HG03159 (cell line): ENCODE data around the gene PDCL2.
"Not testable (repeated sequence)": the region's sequence is repeated elsewhere in the genome, so short reads cannot be mapped to it uniquely, and the experiment has no call there.

Source experiments
- ATAC-seq: cut with Tn5 transposase; IDR thresholded peaks from one replicate; pipeline ENCODE4 v1.9.1; 2021; ENCODE audit warnings: mild to moderate bottlenecking, moderate library complexity; ENCODE audit not compliant: unreplicated experiment

PDCL2 gene, protein sequence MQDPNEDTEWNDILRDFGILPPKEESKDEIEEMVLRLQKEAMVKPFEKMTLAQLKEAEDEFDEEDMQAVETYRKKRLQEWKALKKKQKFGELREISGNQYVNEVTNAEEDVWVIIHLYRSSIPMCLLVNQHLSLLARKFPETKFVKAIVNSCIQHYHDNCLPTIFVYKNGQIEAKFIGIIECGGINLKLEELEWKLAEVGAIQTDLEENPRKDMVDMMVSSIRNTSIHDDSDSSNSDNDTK

GRCh38 chr4:55592014-55592413 is at the start of gene PDCL2:
Gene PDCL2, minus strand, starts transcription at chr4:55592245. Its CDS starts 136 bp downstream, at chr4:55592109.
- no peak for ATAC-seq

GRCh38 chr4:55637272-55637820 is 45.3 kb upstream of the PDCL2 start:
- no peak for ATAC-seq

GRCh38 chr4:55636656-55636999 is 44.6 kb upstream of the PDCL2 start:
- peak; percentile 11 for ATAC-seq

- peak; percentile 70 for ATAC-seq
These were observed 44.0 kb upstream of the PDCL2 start, which contains the start of gene NMU for GRCh38 chr4:55635741-55636655. Gene NMU, minus strand, starts transcription at chr4:55636298. Its CDS starts 106 bp downstream, at chr4:55636192.

DNA sequence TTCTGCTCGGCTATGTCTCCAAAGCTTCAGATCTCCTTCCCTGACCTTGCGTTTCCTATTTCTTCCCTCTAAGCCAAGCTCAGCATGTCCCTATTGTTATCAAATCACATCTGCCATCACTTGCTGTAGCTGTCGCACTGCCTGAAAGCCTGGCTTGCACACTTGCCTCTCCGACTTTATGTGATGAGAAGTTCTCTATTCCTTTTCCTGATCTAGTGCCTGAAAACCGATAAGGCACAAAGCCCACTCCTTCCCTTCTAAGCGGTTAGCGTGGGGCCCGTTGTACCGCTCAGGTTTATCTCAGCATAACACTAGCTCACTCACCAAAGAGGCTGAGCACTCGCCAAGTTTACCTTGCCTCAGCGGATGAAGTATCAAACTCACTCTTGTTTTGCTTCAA is 43.2 kb upstream of the PDCL2 start:
- no peak for ATAC-seq

GRCh38 chr4:55634417-55635128 is 42.5 kb upstream of the PDCL2 start:
- no peak for ATAC-seq

DNA sequence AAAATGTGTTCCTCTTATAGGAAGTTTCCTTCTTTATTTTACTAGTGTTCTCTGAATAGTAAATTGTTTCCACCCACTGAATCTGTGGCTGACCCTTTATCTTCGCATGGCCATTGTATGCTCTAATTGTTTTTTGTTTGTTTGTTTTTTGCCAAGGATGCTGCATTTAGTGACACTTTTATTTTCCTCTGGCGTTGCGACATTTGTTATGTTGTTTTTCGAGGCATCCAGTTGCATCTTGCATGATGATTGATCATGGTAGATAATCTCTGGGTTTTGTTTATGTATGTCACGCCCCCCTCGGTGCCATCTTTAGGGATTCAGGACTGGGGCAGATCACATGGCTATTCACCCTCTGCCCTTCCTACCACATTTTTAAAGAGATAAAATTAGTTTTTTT is 41.9 kb upstream of the PDCL2 start:
- no peak for ATAC-seq

GRCh38 chr4:55625835-55626234 is 33.8 kb upstream of the PDCL2 start:
- ATAC-seq: no peak

DNA sequence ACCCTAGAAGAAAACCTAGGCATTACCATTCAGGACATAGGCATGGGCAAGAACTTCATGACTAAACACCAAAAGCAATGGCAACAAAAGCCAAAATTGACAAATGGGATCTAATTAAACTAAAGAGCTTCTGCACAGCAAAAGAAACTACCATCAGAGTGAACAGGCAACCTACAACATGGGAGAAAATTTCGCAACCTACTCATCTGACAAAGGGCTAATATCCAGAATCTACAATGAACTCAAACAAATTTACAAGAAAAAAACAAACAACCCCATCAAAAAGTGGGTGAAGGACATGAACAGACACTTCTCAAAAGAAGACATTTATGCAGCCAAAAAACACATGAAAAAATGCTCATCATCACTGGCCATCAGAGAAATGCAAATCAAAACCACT is 32.0 kb upstream of the PDCL2 start:
- ATAC-seq: not testable (repeated sequence)

DNA sequence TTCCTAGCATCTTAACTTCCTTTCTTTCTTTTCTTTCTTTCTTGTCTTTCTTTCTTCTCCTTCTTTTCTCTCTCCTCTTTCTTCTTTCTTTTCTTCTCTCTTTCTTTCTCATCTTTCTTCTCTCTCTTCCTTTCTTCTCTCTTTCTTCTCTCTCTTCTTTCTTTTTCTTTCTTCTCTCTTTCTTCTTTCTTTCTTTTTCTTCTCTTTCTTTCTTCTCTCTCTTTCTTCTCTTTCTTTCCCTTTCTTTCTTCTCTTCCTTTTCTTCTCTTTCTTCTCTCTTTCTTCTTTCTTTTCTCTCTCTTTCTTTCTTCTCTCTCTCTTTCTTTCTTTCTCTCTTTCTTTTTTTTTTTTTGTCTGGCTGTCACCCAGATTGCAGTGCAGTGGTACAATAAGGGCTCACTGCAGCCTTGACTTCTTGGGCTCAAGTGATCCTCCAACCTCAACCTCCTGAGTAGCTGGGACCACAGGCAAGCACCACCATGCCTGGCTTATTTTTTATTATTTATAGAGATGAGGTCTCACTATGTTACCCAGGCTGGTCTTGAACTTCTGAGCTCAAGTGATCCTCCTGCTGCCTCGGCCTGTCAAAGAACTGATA is 26.6 kb upstream of the PDCL2 start:
- ATAC-seq: no peak

- ATAC-seq: peak; percentile 95
These were observed 25.6 kb upstream of the PDCL2 start for GRCh38 chr4:55617587-55618197.

DNA sequence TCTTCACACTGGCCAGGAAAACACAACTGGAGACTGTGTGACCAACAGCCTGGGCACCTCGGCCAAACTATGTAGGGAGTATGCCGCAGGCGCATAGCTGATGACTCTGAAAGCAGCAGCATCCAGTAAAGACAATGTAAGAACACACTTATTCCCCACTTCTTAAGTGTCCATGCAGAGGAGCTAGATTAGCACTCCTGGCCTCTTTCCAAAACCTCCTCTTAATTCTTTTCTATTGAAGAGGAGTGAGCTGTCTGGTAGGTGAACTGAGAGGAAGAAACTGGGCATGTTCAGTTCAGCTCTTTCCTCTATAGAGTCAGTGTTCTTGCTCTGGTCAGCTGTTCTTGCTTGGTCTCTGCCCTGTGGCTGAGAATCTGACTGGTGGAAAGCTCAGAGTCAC is 23.0 kb upstream of the PDCL2 start:
- ATAC-seq: no peak

DNA sequence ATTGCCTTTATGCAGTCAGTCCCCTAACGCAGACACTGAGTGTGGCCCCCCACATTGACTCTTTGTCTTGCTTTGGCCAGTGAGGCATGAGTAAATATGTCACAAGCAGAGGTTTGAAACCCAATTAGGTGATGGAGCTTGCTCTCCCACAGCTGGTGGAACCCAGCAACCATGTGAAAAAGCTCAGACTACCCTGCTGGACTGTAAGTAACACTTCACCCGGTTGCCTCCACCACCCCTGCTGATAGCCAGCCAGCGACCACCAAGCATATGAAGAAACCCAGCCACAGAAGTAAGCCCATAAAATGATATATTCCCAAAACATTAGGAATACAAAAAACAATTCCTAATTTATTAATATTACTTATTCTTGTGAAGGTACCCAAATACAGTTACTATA is 21.6 kb upstream of the PDCL2 start:
- ATAC-seq: no peak

DNA sequence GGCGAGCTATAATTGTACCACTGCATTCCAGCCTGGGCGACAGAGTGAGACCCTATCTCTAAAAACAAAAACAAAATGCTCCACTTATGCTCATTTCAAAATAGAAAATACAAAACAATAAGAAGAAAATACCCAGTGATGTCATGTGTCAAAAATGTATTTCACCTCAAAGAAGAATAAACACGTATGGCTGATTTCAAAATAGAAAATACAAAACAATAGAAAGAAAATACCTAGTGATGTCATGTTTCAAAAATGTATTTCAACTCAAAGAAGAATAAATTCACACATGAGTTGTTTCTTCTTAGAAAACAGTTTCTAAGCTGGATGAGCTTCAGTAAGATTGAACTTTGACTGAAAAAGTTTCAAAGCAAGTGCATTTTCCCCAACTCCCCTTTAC is 20.3 kb upstream of the PDCL2 start:
- no peak for ATAC-seq

- ATAC-seq: no peak
These were observed 19.5 kb upstream of the PDCL2 start for GRCh38 chr4:55611358-55612059.

DNA sequence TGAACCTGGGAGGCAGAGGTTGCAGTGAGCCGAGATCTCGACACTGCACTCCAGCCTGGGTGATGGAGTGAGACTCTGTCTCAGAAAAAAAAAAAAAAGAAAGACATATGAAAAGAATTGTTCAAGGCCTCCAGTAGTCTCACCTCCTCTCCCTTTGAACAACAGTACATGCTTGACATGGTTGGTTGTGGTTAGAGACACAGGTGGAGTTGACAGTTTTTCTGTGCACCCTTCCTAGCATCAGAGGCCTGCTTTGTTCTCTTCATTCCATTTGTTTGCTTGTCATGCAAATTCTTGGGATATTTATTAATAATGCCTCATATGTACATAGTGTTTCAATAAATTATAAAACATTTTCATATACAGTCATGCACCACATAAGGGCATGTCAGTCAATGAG is 18.3 kb upstream of the PDCL2 start:
- no peak for ATAC-seq

GRCh38 chr4:55609393-55609866 is 17.4 kb upstream of the PDCL2 start:
- ATAC-seq: no peak

GRCh38 chr4:55608591-55608990 is 16.5 kb upstream of the PDCL2 start:
- no peak for ATAC-seq

DNA sequence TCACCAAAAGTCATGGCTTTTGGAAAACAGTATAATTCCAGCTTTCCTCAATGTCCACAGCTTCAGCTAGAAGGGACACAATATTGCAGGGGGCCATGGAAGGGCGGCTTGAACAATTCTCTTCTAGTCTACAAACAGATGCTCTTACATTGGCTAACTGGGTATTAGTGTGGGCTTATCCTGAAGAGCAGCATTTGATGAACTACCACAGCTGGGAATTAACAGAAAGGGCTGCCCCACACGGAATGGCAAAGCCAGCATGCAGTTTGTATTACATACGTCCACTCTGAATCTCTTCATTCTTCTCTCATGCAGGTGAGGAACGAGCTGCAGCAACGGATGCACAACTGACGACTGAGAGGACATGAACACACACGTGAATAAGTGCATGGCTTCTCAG is 13.0 kb upstream of the PDCL2 start:
- ATAC-seq: no peak

DNA sequence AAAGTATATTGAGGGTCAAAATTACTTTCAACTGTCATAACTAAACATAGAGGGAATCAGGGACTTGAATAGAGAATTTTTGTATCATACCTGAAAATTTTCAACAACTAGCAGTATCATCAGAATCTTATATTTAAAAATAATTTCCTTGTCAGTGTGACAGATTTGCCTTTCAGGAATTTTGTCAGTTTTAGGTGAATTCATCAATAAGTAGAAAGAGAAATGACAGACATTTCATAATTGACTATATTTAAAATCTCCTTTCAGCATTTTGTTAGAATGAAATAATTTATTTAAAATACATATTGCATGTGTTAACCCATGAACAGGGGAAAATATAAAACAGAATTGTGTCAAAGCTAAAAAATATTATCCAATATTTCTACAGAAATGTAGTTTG is 8.6 kb upstream of the PDCL2 start:
- ATAC-seq: no peak
